ENCODE results near the gene TNRC18.
A peak's percentile ranks its signal among the peaks of the same experiment; 100 is the strongest.

The TNRC18 gene

DNA sequence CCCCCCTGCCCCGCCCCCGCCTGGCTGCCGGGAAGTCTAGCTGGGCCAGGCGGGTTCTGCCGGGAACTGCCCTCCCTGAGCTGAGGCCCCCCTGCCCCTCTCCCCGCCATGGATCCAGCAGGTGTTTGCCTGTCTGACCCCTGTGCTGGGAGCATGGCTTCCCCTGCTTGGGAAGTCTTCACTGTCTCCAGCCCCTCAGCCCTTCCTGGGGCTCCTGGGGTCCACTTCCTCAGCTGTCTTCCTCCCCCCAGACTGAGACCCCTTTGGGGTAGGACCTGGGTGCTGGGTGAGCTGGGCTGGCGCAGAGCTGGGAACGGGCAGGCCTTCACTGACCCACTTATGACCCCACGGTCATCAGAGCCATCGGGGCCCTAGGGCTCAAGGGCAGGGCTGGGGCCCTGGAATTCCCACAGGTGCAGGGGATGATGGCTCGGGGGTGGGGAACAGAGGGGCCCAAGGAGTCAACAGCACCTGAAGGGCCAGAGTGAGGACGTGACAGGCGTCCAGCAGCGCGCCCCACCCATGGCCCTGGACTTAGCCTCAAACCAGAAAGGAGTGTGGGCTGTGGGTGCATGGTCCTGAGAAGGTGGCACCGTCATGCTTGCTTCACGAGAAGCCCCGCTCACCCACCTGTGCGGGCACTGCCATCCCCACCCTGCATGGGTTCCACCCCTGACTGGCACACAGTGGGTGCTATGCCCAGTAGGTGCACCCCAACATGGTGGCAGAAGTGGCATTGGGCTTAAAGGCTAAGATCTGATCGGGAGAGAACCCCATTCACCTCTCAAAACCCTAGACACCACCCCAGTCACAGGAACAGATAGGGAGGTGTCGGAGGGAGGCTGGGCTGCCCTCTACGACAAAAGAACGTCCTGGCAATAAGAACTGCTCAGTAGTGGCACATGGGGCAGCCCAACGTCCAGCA lies 16.2 kb upstream of the TNRC18 start:
- Mint-ChIP-seq H3K27ac (no peak overlapping the region), H3K27me3 (ENCODE audit: low read depth) (no peaks in the 10 kb centered on the region), H3K9me3 (no peaks in the 10 kb centered on the region), H3K4me3 (no peak overlapping the region), H3K4me1 (ENCODE audit: low read depth) (no peaks in the 10 kb centered on the region), H3K36me3 (ENCODE audit: low read depth) (peaks cover 3% of the 10 kb centered on the region)
- no peak for DNase-seq (ENCODE audit: low spot score)

DNA sequence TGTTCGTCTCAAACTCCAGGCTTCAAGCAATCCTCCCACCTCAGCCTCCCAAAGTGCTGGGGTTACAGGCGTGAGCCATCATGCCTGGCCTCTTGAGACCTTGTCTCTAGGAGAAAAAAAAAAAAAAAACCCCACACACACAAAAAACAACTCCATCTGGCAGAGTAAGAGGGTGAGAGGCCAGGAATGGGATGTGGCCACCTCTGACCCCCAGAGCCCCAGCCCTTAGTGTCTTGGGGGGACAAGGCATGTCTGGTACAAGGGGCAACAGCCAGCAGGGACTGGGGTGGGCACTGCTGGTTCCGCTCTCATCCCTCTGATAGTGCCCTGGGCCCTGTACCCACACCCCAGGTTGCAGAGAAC lies 15.6 kb upstream of the TNRC18 start:
- Mint-ChIP-seq H3K27ac (no peak overlapping the region), H3K27me3 (ENCODE audit: low read depth) (no peaks in the 10 kb centered on the region), H3K4me3 (no peak overlapping the region), H3K4me1 (ENCODE audit: low read depth) (no peaks in the 10 kb centered on the region), H3K9me3 (no peaks in the 10 kb centered on the region), H3K36me3 (ENCODE audit: low read depth) (peaks cover 3% of the 10 kb centered on the region)
- no peak for DNase-seq (ENCODE audit: low spot score)

DNA sequence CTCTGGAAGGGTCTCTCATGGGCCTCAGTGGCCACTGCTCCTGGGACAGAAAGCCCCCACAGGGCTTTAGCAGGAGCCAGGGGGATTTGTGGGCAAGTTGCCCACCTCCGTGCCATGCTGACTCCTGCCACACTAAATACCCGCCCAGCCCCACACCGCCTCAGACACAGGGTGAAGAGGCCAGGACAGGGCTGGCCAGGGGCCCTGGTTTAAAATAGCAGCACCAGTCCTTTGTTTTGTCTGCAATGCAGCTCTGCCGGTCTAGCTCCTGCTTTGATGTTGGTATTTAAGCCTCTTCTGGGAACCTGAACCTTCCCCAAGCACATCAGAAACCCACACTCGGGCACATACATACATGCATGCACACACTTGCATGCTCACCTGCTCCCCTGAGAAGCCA lies 14.4 kb upstream of the TNRC18 start:
- no peaks in the 10 kb centered on the region for H3K27me3 Mint-ChIP-seq (ENCODE audit: low read depth)

DNA sequence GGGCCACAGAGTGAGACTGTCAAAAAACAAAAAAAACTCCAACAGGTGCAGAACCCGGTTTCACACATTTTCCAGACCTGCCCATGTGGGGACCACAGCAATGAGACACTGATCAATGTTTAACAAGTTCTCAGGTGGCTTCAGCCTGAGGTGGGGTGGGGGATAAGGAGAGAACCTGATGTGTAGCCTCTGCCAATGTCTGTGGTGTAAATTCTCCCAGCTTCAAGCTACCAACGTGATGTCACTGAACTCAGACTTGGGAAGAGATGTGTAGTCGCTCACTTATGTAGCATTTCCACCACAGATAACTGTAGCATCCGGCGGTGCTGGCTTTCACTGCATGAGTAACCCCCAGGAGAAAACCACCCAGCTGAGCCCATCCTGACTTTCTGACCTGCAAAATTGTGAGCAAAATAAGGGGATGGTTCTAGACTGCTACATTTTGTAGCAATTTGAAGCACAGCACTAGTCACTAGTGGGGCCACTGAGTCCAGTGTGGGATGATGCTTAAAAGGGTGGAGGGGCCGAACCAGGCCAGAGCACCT lies 13.8 kb upstream of the TNRC18 start:
- Mint-ChIP-seq H3K27ac (no peak overlapping the region), H3K9me3 (peaks cover 5% of the 10 kb centered on the region), H3K36me3 (ENCODE audit: low read depth) (peaks cover 3% of the 10 kb centered on the region), H3K4me3 (no peak overlapping the region), H3K4me1 (ENCODE audit: low read depth) (no peaks in the 10 kb centered on the region), H3K27me3 (ENCODE audit: low read depth) (peaks cover 4% of the 10 kb centered on the region)
- no peak for DNase-seq (ENCODE audit: low spot score)

More for the DNA sequence above, 14.4 kb upstream of the TNRC18 start:
- Mint-ChIP-seq H3K4me1 (ENCODE audit: low read depth) (no peaks in the 10 kb centered on the region), H3K4me3 (no peak overlapping the region), H3K36me3 (ENCODE audit: low read depth) (peaks cover 3% of the 10 kb centered on the region), H3K27ac (no peak overlapping the region), H3K9me3 (peaks cover 5% of the 10 kb centered on the region)
- no peak for DNase-seq (ENCODE audit: low spot score)

DNA sequence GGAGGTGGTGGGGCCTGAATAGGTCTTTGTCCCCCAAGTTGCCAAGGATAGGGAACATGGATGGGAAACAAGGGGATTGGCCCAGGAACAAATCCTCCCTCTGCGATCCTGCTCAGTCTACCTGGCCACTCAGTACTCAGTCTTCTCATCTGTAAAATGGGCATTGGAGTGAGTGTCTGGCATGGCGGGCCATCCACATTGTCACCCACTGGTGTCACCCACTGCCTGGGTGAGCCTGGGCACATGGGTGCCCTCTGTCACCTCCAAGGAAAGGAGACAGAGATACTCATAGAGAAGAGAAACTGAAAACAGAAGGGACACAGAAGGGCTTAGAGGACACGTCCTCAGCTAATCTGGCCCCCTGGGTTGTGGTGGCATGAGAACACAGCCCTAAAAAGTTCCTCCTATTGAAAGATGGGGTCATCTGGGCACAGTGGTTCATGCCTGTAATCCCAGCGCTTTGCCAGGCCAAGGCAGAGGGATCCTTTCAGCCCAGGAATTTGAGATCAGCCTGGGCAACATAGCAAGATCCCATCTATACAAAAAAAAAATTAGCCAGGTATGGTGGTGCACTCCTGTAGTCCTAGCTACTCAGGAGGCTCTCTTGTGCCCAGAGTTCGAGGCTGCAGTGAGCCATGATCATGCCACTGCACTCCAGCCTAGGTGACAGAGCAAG lies 12.5 kb upstream of the TNRC18 start:
- Mint-ChIP-seq H3K36me3 (ENCODE audit: low read depth) (peaks cover 3% of the 10 kb centered on the region), H3K27me3 (ENCODE audit: low read depth) (peaks cover 13% of the 10 kb centered on the region), H3K9me3 (peaks cover 5% of the 10 kb centered on the region), H3K4me1 (ENCODE audit: low read depth) (no peaks in the 10 kb centered on the region), H3K4me3 (no peak overlapping the region), H3K27ac (no peak overlapping the region)
- DNase-seq (ENCODE audit: low spot score): no peak

DNA sequence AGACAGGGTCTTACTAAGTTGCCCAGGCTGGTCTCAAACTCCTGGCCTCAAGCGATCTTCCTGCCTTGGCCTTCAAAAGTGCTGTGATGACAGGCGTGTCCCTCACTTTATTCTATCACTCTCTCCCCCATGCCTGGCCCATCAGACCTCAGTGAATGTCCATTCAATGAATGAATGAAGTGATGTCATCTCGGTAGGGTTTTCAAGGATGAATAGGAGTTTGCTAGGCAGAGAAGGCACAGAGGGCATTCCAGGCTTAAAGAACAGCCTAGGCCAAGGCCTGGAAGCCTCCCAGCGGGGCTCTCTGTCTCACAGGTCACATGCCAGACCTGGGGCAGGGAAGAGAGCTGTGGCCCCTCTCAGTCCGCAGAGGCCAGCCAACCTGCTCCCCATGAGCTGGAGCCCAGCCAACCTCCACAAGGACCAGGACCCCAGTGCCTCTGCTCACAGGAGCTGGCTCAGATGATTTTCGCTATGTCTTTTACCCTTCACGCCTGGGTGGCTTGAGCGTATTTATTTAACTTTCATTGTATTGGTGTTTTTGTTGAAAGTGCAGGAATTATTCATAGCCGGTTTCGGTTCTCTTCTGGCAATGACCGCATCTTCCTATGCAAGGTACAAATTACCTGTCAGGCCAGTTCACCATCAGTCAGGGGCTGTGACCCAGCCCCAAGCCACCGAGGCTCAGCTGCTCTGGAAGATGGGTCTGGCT lies 11.8 kb upstream of the TNRC18 start:
- no peaks in the 10 kb centered on the region for H3K4me1 Mint-ChIP-seq (ENCODE audit: low read depth)
- no peak overlapping the region for H3K4me3 Mint-ChIP-seq
- no peak overlapping the region for H3K27ac Mint-ChIP-seq
- DNase-seq (ENCODE audit: low spot score): no peak
- H3K9me3 Mint-ChIP-seq: peaks cover 5% of the 10 kb centered on the region
- H3K27me3 Mint-ChIP-seq (ENCODE audit: low read depth): peaks cover 15% of the 10 kb centered on the region
- H3K36me3 Mint-ChIP-seq (ENCODE audit: low read depth): peaks cover 3% of the 10 kb centered on the region

DNA sequence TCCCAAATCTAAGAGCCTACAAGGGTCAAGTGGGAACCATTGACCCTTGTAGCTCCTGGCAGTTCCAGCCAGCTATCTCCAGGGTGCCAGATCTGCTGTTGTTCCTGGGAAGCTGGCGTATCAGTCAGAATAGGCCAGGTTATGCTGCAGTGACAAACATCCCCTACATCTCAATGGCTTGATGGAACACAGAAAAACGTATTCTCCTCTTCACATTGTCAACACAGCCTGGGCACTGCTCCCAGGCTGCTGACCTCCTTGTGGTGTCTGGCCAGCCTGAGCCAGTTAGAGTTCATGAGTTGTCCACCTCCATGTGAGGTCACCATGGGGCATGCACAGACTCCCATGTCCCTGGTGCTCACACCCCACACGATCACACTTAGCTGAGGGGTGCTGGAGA lies 9.5 kb upstream of the TNRC18 start:
- H3K36me3 Mint-ChIP-seq (ENCODE audit: low read depth): peaks cover 3% of the 10 kb centered on the region
- H3K27ac Mint-ChIP-seq: no peak overlapping the region
- H3K27me3 Mint-ChIP-seq (ENCODE audit: low read depth): peaks cover 36% of the 10 kb centered on the region
- no peak for DNase-seq (ENCODE audit: low spot score)
- H3K4me3 Mint-ChIP-seq: no peak overlapping the region
- peaks cover 5% of the 10 kb centered on the region for H3K9me3 Mint-ChIP-seq
- peaks cover 7% of the 10 kb centered on the region for H3K4me1 Mint-ChIP-seq (ENCODE audit: low read depth)

DNA sequence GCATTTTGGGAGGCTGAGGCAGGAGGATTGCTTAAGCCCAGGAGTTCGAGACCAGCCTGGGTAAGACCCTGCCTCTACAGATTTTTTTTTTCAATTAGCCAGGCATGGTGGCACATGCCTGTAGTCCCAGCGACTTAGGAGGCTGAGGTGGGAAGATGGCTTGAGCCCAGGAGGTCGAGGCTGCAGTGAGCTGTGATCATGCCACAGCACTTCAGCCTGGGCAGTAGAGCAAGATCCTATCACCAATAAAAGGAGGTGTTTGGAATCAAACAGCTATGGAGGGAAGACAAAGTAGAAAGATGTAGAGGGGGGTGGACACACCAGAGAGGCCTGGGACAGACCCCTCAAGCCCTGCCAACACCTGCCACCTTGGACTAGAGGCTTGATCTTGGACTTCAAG lies 9.1 kb upstream of the TNRC18 start:
- H3K36me3 Mint-ChIP-seq (ENCODE audit: low read depth): peaks cover 3% of the 10 kb centered on the region
- H3K27me3 Mint-ChIP-seq (ENCODE audit: low read depth): peaks cover 37% of the 10 kb centered on the region
- H3K4me1 Mint-ChIP-seq (ENCODE audit: low read depth): peaks cover 7% of the 10 kb centered on the region
- H3K9me3 Mint-ChIP-seq: peaks cover 5% of the 10 kb centered on the region
- no peak for DNase-seq (ENCODE audit: low spot score)
- H3K4me3 Mint-ChIP-seq: no peak overlapping the region
- H3K27ac Mint-ChIP-seq: no peak overlapping the region

DNA sequence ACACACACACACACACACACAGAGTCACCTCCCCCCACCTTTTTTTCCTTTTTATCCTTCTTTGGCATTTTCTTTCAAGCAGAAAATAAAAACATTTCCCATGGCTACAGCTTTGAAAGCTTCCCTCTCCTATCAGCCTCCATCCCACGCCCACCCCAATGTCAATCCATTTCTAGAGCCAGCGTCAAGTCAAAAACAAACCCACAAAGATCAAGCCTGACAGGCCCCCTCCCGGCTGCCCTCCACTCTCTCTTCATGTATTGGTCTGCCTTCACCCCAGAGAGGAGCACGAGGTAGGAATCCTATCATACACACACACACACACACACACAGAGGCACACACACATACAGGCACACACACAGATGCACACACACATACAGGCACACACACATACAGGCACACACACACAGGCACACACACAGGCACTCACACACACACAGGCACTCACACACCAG lies 8.0 kb upstream of the TNRC18 start:
- H3K4me1 Mint-ChIP-seq (ENCODE audit: low read depth): peaks cover 7% of the 10 kb centered on the region
- peaks cover 1% of the 10 kb centered on the region for H3K36me3 Mint-ChIP-seq (ENCODE audit: low read depth)
- no peak for DNase-seq (ENCODE audit: low spot score)
- H3K9me3 Mint-ChIP-seq: peaks cover 5% of the 10 kb centered on the region
- H3K4me3 Mint-ChIP-seq: no peak overlapping the region
- peaks cover 47% of the 10 kb centered on the region for H3K27me3 Mint-ChIP-seq (ENCODE audit: low read depth)
- H3K27ac Mint-ChIP-seq: no peak overlapping the region

DNA sequence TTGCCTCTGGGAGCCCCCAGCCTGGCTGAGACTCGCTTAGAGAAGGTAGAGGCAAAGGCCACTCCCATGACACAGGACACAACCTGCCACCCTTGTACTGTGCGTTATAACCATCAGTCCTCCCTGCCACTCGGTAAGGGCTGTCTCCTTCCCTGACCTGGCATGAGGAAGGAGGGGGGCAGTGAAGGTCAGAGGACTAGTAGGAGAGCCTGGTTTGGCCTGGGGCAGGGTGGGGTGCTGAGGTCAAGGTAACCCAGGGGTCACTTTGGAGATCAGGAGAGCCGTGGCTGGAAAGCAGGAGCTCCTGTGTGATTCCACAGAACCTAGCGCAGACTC lies 6.9 kb upstream of the TNRC18 start:
- DNase-seq (ENCODE audit: low spot score): no peak
- H3K36me3 Mint-ChIP-seq (ENCODE audit: low read depth): peaks cover 1% of the 10 kb centered on the region
- peaks cover 5% of the 10 kb centered on the region for H3K9me3 Mint-ChIP-seq
- peaks cover 55% of the 10 kb centered on the region for H3K27me3 Mint-ChIP-seq (ENCODE audit: low read depth)
- peaks cover 10% of the 10 kb centered on the region for H3K4me1 Mint-ChIP-seq (ENCODE audit: low read depth)
- no peak overlapping the region for H3K27ac Mint-ChIP-seq
- no peak overlapping the region for H3K4me3 Mint-ChIP-seq

DNA sequence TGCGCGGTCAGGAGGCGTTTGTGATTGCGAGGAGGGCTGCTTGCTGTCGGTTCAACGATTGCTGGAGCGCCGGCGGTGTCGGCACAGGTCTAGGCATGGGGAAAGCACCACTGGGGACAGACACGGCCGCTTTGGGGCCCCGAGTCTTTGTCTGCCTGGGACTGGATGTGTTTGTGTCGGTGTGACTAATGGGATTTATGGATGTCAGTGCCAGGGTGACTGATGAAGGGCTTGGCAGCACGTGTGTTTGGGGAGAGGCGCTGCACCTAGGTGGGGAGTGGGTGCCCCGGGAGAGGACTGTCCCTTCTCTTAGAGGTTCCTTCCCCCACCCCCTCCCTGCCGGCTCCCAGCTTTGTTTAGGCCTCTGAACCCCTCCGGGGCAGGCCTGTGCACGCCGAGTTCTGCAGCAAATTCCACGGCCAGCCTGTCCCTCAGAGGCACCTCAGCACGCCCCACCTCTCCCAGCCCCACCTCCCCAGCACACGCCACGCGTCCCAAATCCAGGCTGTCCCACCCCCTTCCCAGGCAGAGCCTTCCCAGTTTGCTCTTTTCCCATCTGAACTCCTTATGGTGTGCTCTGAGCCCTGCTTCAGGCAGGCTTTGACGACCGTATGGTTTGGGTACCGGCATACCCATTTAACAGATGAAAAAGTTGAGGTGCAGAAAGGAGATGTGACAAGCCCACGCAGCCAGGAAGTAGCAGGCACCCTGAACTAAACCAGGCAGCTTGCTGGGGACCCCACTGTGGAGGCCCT lies 6.4 kb upstream of the TNRC18 start:
- peak overlapping the region; percentile 43 for H3K4me3 Mint-ChIP-seq
- H3K4me1 Mint-ChIP-seq (ENCODE audit: low read depth): peaks cover 10% of the 10 kb centered on the region
- peaks cover 61% of the 10 kb centered on the region for H3K27me3 Mint-ChIP-seq (ENCODE audit: low read depth)
- no peak for DNase-seq (ENCODE audit: low spot score)
- peak overlapping the region; percentile 31 for H3K27ac Mint-ChIP-seq
- H3K9me3 Mint-ChIP-seq: peaks cover 5% of the 10 kb centered on the region
- peaks cover 1% of the 10 kb centered on the region for H3K36me3 Mint-ChIP-seq (ENCODE audit: low read depth)

DNA sequence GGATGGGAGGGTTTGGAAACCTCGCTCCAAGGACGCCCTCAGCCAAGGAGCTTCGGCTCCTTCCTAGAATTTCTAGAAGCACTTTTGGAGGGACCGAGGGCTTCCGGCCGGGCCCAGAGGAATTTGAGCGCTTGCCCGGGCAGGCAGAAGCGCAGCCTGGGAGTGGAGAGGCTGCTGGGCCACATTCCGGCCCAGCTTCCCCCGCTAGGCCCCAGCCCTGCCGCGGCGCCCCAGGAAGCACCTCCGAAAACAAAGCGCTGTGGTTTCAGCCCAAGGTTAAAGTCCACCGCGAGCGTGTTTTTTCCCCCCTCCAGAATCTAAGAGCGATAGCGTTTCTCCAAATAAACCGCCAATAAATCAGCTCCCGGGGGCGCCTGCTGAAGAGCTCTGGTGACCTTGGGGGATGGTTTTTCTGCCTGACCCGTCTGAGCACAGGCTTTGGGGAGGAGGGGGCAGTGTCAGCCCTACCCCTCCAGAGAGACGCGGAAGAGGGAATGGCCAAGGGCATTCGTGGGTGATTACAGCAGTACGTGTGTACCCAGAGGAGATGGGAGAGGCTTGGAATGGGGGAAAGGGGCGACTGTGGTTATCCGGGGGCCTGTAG lies 5.7 kb upstream of the TNRC18 start:
- Mint-ChIP-seq H3K27ac (peak overlapping the region; percentile 31), H3K36me3 (ENCODE audit: low read depth) (peaks cover 2% of the 10 kb centered on the region), H3K9me3 (peaks cover 5% of the 10 kb centered on the region), H3K4me1 (ENCODE audit: low read depth) (peaks cover 14% of the 10 kb centered on the region), H3K27me3 (ENCODE audit: low read depth) (peaks cover 66% of the 10 kb centered on the region), H3K4me3 (peak overlapping the region; percentile 43)
- no peak for DNase-seq (ENCODE audit: low spot score)

Data from T-helper 2 cell treated with Interferon-gamma antibody and Interleukin-4, amounts not matched to agents 5 μg/mL and 100 μg/mL, for 36 hours (primary cell).